Stimulated activated memory B cell treated with anti-CD40 and anti-IgM and Interleukin-4, amounts not matched to agents 10 μg/mL and 1 μg/mL and 100 μg/mL, for 72 hours (primary cell): Measurements from ENCODE around the gene SRD5A1.
"Not testable (repeated sequence)": the region's sequence is repeated elsewhere in the genome, so short reads cannot be mapped to it uniquely, and the experiment has no call there.

Experiments used
- ATAC-seq: fragments of 150-1000 bp; cut with Tn5 transposase; 2 replicates; pipeline ENCODE4 v1.10.0; 2021
- H3K27ac Mint-ChIP-seq: one replicate; pipeline ENCODE4 v1.8.0; 2022; ENCODE audit warnings: mild to moderate bottlenecking, mixed read lengths
- H3K27me3 Mint-ChIP-seq: one replicate; pipeline ENCODE4 v1.8.0; 2022; ENCODE audit warnings: mixed read lengths
- H3K36me3 Mint-ChIP-seq: one replicate; pipeline ENCODE4 v1.8.0; 2022; ENCODE audit warnings: mixed read lengths
- H3K4me1 Mint-ChIP-seq: one replicate; pipeline ENCODE4 v1.8.0; 2022; ENCODE audit warnings: mixed read lengths
- H3K4me3 Mint-ChIP-seq: one replicate; pipeline ENCODE4 v1.8.0; 2022; ENCODE audit warnings: mild to moderate bottlenecking, moderate library complexity, mixed read lengths
- H3K9me3 Mint-ChIP-seq: one replicate; pipeline ENCODE4 v1.8.0; 2022; ENCODE audit warnings: mixed read lengths

Gene SRD5A1

DNA sequence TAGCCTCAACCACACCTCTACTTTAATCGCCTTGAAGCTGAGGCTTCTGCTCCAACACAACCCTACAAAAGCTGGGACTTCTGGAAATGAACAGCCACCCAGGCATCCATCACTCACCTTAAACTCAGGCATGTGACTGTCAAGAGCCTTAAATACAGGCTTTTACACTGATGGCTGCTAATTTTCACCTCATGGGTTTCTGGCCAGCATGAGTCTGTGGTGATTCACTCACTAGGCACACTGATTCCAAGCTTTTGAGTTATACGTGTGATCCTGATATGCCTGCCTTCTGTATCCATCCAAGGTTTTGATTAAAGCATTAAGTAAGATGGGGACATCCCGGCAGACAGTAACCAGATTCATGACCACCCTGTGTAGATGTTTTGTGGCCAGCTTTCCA, 9.3 kb upstream of the SRD5A1 start:
- H3K36me3 Mint-ChIP-seq = peaks cover 63% of the 10 kb centered on the region
- H3K4me1 Mint-ChIP-seq = peaks cover 9% of the 10 kb centered on the region
- no peaks in the 10 kb centered on the region for H3K27me3 Mint-ChIP-seq
- peak overlapping the region; percentile 16 for H3K27ac Mint-ChIP-seq
- peaks cover 8% of the 10 kb centered on the region for H3K9me3 Mint-ChIP-seq
- H3K4me3 Mint-ChIP-seq = no peak overlapping the region
- no peak for ATAC-seq

- ATAC-seq = no peak
- H3K27ac Mint-ChIP-seq = no peak overlapping the region
- peaks cover 8% of the 10 kb centered on the region for H3K9me3 Mint-ChIP-seq
- no peak overlapping the region for H3K4me3 Mint-ChIP-seq
- peaks cover 64% of the 10 kb centered on the region for H3K36me3 Mint-ChIP-seq
- no peaks in the 10 kb centered on the region for H3K27me3 Mint-ChIP-seq
- H3K4me1 Mint-ChIP-seq = peaks cover 32% of the 10 kb centered on the region
Measured at GRCh38 chr5:6626508-6626907, 6.7 kb upstream of the SRD5A1 start.

GRCh38 chr5:6631441-6631840, 1.8 kb upstream of the SRD5A1 start:
- Mint-ChIP-seq H3K9me3 (no peaks in the 10 kb centered on the region), H3K36me3 (peaks cover 35% of the 10 kb centered on the region), H3K27ac (peak overlapping the region; percentile 99), H3K4me3 (peak overlapping the region; percentile 56), H3K27me3 (no peaks in the 10 kb centered on the region), H3K4me1 (peaks cover 44% of the 10 kb centered on the region)
- no peak for ATAC-seq

GRCh38 chr5:6632324-6632887, 834 bp upstream of the SRD5A1 start:
- Mint-ChIP-seq H3K9me3 (no peaks in the 10 kb centered on the region), H3K4me1 (peaks cover 52% of the 10 kb centered on the region), H3K4me3 (peak overlapping the region; percentile 93), H3K27me3 (no peaks in the 10 kb centered on the region), H3K36me3 (peaks cover 42% of the 10 kb centered on the region), H3K27ac (peak overlapping the region; percentile 99)
- peak; percentile 37 for ATAC-seq

DNA sequence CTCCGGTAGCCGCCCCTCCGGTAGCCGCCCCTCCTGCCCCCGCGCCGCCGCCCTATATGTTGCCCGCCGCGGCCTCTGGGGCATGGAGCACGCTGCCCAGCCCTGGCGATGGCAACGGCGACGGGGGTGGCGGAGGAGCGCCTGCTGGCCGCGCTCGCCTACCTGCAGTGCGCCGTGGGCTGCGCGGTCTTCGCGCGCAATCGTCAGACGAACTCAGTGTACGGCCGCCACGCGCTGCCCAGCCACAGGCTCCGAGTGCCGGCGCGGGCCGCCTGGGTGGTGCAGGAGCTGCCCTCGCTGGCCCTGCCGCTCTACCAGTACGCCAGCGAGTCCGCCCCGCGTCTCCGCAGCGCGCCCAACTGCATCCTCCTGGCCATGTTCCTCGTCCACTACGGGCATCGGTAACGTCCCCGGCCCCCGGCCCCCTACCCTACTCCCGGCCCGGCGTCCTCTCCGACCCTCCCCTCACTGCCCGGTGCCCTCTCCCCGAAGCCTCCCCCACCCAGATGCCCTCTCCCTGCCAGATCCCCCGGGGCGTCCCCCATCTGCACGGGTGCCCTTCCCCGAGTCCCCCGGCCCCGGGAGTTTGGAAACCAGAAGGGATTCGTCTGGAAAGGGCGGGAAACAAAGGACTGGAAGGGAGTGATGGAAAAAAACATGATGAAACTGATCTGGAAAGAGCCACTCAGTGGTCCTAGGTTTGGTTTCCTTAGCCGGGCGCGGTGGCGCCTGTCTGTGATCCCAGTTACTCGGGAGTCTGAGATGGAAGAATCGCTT, 417 bp downstream of the SRD5A1 start:
- Mint-ChIP-seq H3K27ac (peak overlapping the region; percentile 99), H3K4me1 (peaks cover 60% of the 10 kb centered on the region), H3K9me3 (no peaks in the 10 kb centered on the region), H3K36me3 (peaks cover 46% of the 10 kb centered on the region), H3K27me3 (no peaks in the 10 kb centered on the region), H3K4me3 (peak overlapping the region; percentile 93)
- peak; percentile 75 for ATAC-seq

DNA sequence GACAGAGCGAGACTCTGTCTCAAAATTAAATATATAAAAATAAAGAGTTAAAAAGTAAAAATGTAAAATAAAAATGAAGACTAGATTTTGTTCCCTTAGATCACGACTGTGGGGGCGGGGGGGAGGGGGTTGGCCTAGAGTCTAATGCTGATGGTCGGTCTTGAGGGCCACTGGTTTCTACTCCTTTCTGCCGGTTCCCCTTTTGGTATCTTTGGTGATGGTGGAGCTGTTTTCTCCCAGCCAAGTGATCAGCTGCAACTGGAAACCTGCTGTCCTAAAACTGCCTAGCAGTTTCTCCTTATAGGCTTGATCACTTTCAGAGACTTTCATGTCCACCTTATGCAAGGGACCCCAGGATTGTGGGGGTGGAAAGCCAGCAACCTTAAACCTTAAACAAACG, 1.1 kb downstream of the SRD5A1 start:
- H3K36me3 Mint-ChIP-seq = peaks cover 46% of the 10 kb centered on the region
- ATAC-seq = no peak
- no peaks in the 10 kb centered on the region for H3K27me3 Mint-ChIP-seq
- peak overlapping the region; percentile 93 for H3K4me3 Mint-ChIP-seq
- H3K4me1 Mint-ChIP-seq = peaks cover 58% of the 10 kb centered on the region
- H3K27ac Mint-ChIP-seq = peak overlapping the region; percentile 99
- H3K9me3 Mint-ChIP-seq = no peaks in the 10 kb centered on the region

- ATAC-seq = no peak
- no peak overlapping the region for H3K27ac Mint-ChIP-seq
- H3K27me3 Mint-ChIP-seq = no peaks in the 10 kb centered on the region
- H3K9me3 Mint-ChIP-seq = no peaks in the 10 kb centered on the region
- H3K36me3 Mint-ChIP-seq = peaks cover 41% of the 10 kb centered on the region
- peak overlapping the region; percentile 93 for H3K4me3 Mint-ChIP-seq
- H3K4me1 Mint-ChIP-seq = peaks cover 52% of the 10 kb centered on the region
Measured at GRCh38 chr5:6634788-6635430, 1.7 kb downstream of the SRD5A1 start.

GRCh38 chr5:6636293-6636692, 3.1 kb downstream of the SRD5A1 start:
- ATAC-seq = no peak
- Mint-ChIP-seq H3K27ac (peak overlapping the region; percentile 11), H3K4me1 (peaks cover 39% of the 10 kb centered on the region), H3K4me3 (no peak overlapping the region), H3K9me3 (no peaks in the 10 kb centered on the region), H3K27me3 (no peaks in the 10 kb centered on the region), H3K36me3 (peaks cover 34% of the 10 kb centered on the region)

GRCh38 chr5:6637022-6637421, 3.8 kb downstream of the SRD5A1 start:
- Mint-ChIP-seq H3K9me3 (no peaks in the 10 kb centered on the region), H3K4me1 (peaks cover 34% of the 10 kb centered on the region), H3K4me3 (no peak overlapping the region), H3K27me3 (no peaks in the 10 kb centered on the region), H3K36me3 (peaks cover 31% of the 10 kb centered on the region), H3K27ac (no peak overlapping the region)
- no peak for ATAC-seq

DNA sequence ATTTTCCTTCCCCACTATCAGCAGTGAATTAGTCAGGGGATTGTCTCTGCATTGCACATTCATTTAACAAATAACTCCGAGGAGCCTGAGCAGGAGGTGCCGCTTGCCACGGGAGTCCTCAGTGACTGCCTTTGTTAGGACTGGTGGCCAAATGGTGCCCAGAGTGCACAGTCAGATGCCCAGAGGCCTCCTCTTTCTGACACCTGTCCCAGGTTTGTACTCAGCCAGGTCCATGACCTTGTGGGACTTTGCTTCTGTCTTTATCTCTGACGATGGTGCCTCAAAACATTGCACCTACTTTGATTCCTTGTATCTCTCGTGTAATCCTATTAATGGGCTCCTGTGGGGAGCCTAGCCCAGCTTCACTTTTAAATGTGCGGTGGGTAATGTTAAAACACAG, 4.3 kb downstream of the SRD5A1 start:
- Mint-ChIP-seq H3K27me3 (no peaks in the 10 kb centered on the region), H3K27ac (no peak overlapping the region), H3K36me3 (peaks cover 26% of the 10 kb centered on the region), H3K9me3 (no peaks in the 10 kb centered on the region), H3K4me1 (peaks cover 28% of the 10 kb centered on the region), H3K4me3 (no peak overlapping the region)
- no peak for ATAC-seq

GRCh38 chr5:6638236-6638635, 5.0 kb downstream of the SRD5A1 start:
- Mint-ChIP-seq H3K4me1 (peaks cover 27% of the 10 kb centered on the region), H3K9me3 (no peaks in the 10 kb centered on the region), H3K27me3 (no peaks in the 10 kb centered on the region), H3K27ac (no peak overlapping the region), H3K36me3 (peaks cover 29% of the 10 kb centered on the region), H3K4me3 (no peak overlapping the region)
- ATAC-seq = no peak

DNA sequence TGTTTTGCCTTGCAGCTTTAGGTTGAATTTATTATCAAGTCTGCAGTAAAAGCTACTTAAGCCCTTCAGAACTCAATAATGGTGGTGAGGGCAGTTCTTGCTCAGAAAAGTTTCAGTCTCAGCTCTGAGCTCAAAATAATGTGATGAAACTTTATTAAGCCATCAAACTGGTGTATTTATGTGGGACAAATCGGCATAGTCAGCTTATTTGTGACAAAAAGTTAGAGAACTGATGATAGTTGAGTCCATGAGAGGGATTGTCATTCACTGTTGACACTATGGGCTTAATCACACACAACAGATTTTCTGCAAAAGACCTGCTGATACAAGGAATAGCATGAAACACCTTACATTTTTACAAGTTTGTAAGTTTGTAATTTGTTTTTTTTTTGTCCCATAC, 9.4 kb downstream of the SRD5A1 start:
- H3K27ac Mint-ChIP-seq = no peak overlapping the region
- H3K4me1 Mint-ChIP-seq = peaks cover 25% of the 10 kb centered on the region
- no peaks in the 10 kb centered on the region for H3K9me3 Mint-ChIP-seq
- H3K36me3 Mint-ChIP-seq = peaks cover 47% of the 10 kb centered on the region
- no peaks in the 10 kb centered on the region for H3K27me3 Mint-ChIP-seq
- ATAC-seq = no peak
- no peak overlapping the region for H3K4me3 Mint-ChIP-seq

DNA sequence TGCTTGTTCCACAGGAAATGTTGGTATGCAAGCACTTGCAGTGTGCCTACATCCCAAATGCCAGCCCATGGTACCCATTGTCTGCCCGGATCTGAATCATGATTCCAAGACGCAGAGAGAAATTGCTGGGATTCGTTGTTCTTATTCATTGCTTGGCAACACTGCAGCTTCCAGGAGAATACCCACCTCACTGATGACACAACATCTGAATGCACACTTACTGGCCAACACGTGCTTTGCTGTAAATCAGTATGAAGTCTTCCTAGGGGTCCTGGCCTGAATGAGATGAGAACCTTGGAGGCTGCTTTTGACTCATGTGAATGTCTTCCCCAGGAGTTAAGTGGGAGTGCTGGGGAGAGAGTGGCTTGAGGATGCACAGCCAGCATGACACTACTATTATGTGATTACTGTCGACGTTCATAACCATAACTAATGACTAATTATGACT, 11.6 kb downstream of the SRD5A1 start:
- ATAC-seq = no peak
- no peak overlapping the region for H3K4me3 Mint-ChIP-seq
- H3K27ac Mint-ChIP-seq = no peak overlapping the region
- H3K27me3 Mint-ChIP-seq = no peaks in the 10 kb centered on the region
- H3K4me1 Mint-ChIP-seq = peaks cover 25% of the 10 kb centered on the region
- H3K36me3 Mint-ChIP-seq = peaks cover 59% of the 10 kb centered on the region
- H3K9me3 Mint-ChIP-seq = peaks cover under 1% of the 10 kb centered on the region

- H3K27ac Mint-ChIP-seq, H3K9me3 Mint-ChIP-seq, H3K27me3 Mint-ChIP-seq, ATAC-seq, H3K4me3 Mint-ChIP-seq: not testable (repeated sequence)
- Mint-ChIP-seq H3K36me3 (peaks cover 61% of the 10 kb centered on the region), H3K4me1 (peaks cover 30% of the 10 kb centered on the region)
Measured at GRCh38 chr5:6645571-6646362, 12.5 kb downstream of the SRD5A1 start.

GRCh38 chr5:6649186-6649585, 15.9 kb downstream of the SRD5A1 start:
- no peak overlapping the region for H3K27ac Mint-ChIP-seq
- H3K4me3 Mint-ChIP-seq = no peak overlapping the region
- peaks cover 3% of the 10 kb centered on the region for H3K9me3 Mint-ChIP-seq
- ATAC-seq = no peak
- H3K27me3 Mint-ChIP-seq = no peaks in the 10 kb centered on the region
- peaks cover 52% of the 10 kb centered on the region for H3K36me3 Mint-ChIP-seq
- H3K4me1 Mint-ChIP-seq = peaks cover 47% of the 10 kb centered on the region
